OCI-LY7 (cell line): ENCODE data around the gene SERPING1. TPM values are rescaled to one million over a fixed set of nuclear protein-coding genes. Genes with fewer than 3 reads are reported as not detected.

Experiments used
- BruUV-seq: library from RNA; stranded (reverse); fragments of 400-500 nt; replicated peaks from 2 replicates; lab custom pipeline; 2021; lab: Mats Ljungman, UMichigan
- CTCF ChIA-PET: fragments of 300-600 bp; sonication (Branson Sonifier 250); formaldehyde crosslinking; loops from one replicate; lab custom pipeline; 2022; ENCODE audit warnings: antibody characterized with exemption; ENCODE audit not compliant: unreplicated experiment; lab: Charles Lee
- POLR2A ChIA-PET: fragments of 300-600 bp; sonication (Branson Sonifier 250); formaldehyde crosslinking; loops from one replicate; lab custom pipeline; 2022; ENCODE audit warnings: antibody characterized with exemption; lab: Charles Lee
- DNase-seq: peaks from one replicate; pipeline ENCODE4 v3.0.0-alpha.2; 2015; ENCODE audit warnings: low spot score
- H2AFZ ChIP-seq: fragments of 200-600 bp; sonication (generic), shearing (Covaris generic); 2 replicates; pipeline ENCODE4 v1.6.1; 2014; ENCODE audit warnings: mild to moderate bottlenecking, antibody characterized with exemption, low read length, moderate library complexity
- H3K27ac ChIP-seq: fragments of 200-600 bp; sonication (generic); 2 replicates; pipeline ENCODE4 v1.5.1; 2014; ENCODE audit warnings: mixed run types, low read depth, mild to moderate bottlenecking, moderate library complexity, low read length, inconsistent platforms; ENCODE audit not compliant: poor library complexity, severe bottlenecking
- H3K36me3 ChIP-seq: fragments of 200-600 bp; sonication (generic); 2 replicates; pipeline ENCODE4 v1.6.1; 2014; ENCODE audit warnings: mild to moderate bottlenecking, antibody characterized with exemption, low read length, moderate library complexity, mixed read lengths; ENCODE audit not compliant: insufficient read depth
- H3K4me1 ChIP-seq: fragments of 200-600 bp; sonication (generic); 2 replicates; pipeline ENCODE4 v1.5.1; 2014; ENCODE audit warnings: mild to moderate bottlenecking, low read length; ENCODE audit not compliant: insufficient read depth, poor library complexity, severe bottlenecking
- H3K4me2 ChIP-seq: fragments of 200-600 bp; sonication (generic); 2 replicates; pipeline ENCODE4 v1.6.1; 2014; ENCODE audit warnings: mild to moderate bottlenecking, low read length
- H3K4me3 ChIP-seq: fragments of 200-600 bp; sonication (generic); 2 replicates; pipeline ENCODE4 v1.5.1; 2014; ENCODE audit warnings: mild to moderate bottlenecking, low read depth, low read length; ENCODE audit not compliant: poor library complexity, severe bottlenecking
- H3K79me2 ChIP-seq: fragments of 200-600 bp; sonication (generic); 2 replicates; pipeline ENCODE4 v1.6.1; 2016; ENCODE audit warnings: low read depth, mild to moderate bottlenecking, low read length, moderate library complexity, mixed read lengths; ENCODE audit not compliant: insufficient read depth
- H3K9me2 ChIP-seq: fragments of 200-600 bp; sonication (generic); 2 replicates; pipeline ENCODE4 v1.6.1; 2016; ENCODE audit warnings: mild to moderate bottlenecking, low read length, mixed read lengths; ENCODE audit not compliant: insufficient read depth
- H3K9me3 ChIP-seq: fragments of 200-600 bp; sonication (generic); 2 replicates; pipeline ENCODE4 v1.6.1; 2014; ENCODE audit warnings: mild to moderate bottlenecking, mixed run types, low read length, mixed read lengths
- H4K20me1 ChIP-seq: fragments of 200-600 bp; sonication (generic); 2 replicates; pipeline ENCODE4 v1.6.1; 2014; ENCODE audit warnings: mild to moderate bottlenecking, antibody characterized with exemption, low read length, moderate library complexity, mixed read lengths; ENCODE audit not compliant: insufficient read depth
- EZH2phosphoT487 ChIP-seq: fragments of 200-600 bp; sonication (generic); IDR thresholded peaks from 2 replicates; pipeline ENCODE4 v1.6.1; 2018; ENCODE audit warnings: low read depth, borderline replicate concordance, mild to moderate bottlenecking, mixed run types, antibody characterized with exemption, low read length, moderate library complexity, mixed read lengths
- intact Hi-C: fragments of 100-400 bp; cut with micrococcal nuclease; formaldehyde crosslinking; loops from one replicate; pipeline ENCODE4 v1.10.0; 2022; ENCODE audit not compliant: unreplicated experiment
- total RNA-seq, 2 experiments: library from RNA; depleted of rRNA in 1 of 2; stranded (reverse); fragments of >200 nt in 1 of 2; shearing (Covaris generic) in 1 of 2; gene quantifications; 2 replicates each; pipeline ENCODE4 v1.2.3, GENCODE V29; 2014 to 2022
- TF ChIP-seq, protein P1 (sequence below): fragments of 200-600 bp; sonication (generic); conservative IDR thresholded peaks from 2 replicates; pipeline ENCODE4 v1.5.1; 2014; ENCODE audit warnings: mild to moderate bottlenecking, antibody characterized with exemption, low read length, moderate library complexity, mixed read lengths

The SERPING1 gene
- total RNA-seq, 2 experiments from 2014 or later, result not detected

GRCh38 chr11:57646194-57646798, 48.8 kb downstream of the SERPING1 start:
- no peak overlapping the region for H3K27ac ChIP-seq
- no peak overlapping the region for H3K4me3 ChIP-seq
- POLR2A ChIA-PET, result no interaction called here
- H3K36me3 ChIP-seq, result no peaks in the 10 kb centered on the region
- intact Hi-C loops, result loop anchor here (5.0 kb wide), 2 partner anchors 309 to 866 kb away; partner anchors contain the start of genes P2RX3 and SSRP1
- H3K4me1 ChIP-seq, result peaks cover 29% of the 10 kb centered on the region
- TF ChIP-seq, protein P1, sequence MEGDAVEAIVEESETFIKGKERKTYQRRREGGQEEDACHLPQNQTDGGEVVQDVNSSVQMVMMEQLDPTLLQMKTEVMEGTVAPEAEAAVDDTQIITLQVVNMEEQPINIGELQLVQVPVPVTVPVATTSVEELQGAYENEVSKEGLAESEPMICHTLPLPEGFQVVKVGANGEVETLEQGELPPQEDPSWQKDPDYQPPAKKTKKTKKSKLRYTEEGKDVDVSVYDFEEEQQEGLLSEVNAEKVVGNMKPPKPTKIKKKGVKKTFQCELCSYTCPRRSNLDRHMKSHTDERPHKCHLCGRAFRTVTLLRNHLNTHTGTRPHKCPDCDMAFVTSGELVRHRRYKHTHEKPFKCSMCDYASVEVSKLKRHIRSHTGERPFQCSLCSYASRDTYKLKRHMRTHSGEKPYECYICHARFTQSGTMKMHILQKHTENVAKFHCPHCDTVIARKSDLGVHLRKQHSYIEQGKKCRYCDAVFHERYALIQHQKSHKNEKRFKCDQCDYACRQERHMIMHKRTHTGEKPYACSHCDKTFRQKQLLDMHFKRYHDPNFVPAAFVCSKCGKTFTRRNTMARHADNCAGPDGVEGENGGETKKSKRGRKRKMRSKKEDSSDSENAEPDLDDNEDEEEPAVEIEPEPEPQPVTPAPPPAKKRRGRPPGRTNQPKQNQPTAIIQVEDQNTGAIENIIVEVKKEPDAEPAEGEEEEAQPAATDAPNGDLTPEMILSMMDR, result no peak
- no peak for TF ChIP-seq EZH2phosphoT487
- no peak overlapping the region for H3K4me2 ChIP-seq
- no peaks in the 10 kb centered on the region for H4K20me1 ChIP-seq
- no peak overlapping the region for H2AFZ ChIP-seq
- no peak for DNase-seq
- H3K9me2 ChIP-seq, result no peaks in the 10 kb centered on the region
- CTCF ChIA-PET, result no interaction called here
- BruUV-seq, result no TSS peak
- no peaks in the 10 kb centered on the region for H3K9me3 ChIP-seq
- H3K79me2 ChIP-seq, result no peaks in the 10 kb centered on the region

GRCh38 chr11:57646799-57647303, 49.4 kb downstream of the SERPING1 start:
- DNase-seq, result no peak
- intact Hi-C loops, result loop anchor here (5.0 kb wide), 2 partner anchors 310 to 865 kb away; partner anchors contain the start of genes P2RX3 and SSRP1
- BruUV-seq, result no TSS peak

More at GRCh38 chr11:57646799-57647303, 49.4 kb downstream of the SERPING1 start:
- Histone ChIP-seq H2AFZ (no peak overlapping the region), H3K9me2 (no peaks in the 10 kb centered on the region), H3K4me2 (no peak overlapping the region), H3K79me2 (no peaks in the 10 kb centered on the region), H4K20me1 (no peaks in the 10 kb centered on the region), H3K4me1 (peaks cover 27% of the 10 kb centered on the region), H3K27ac (no peak overlapping the region), H3K4me3 (no peak overlapping the region), H3K9me3 (no peaks in the 10 kb centered on the region), H3K36me3 (no peaks in the 10 kb centered on the region)
- ChIA-PET CTCF (no interaction called here), POLR2A (no interaction called here)
- no peak for TF ChIP-seq EZH2phosphoT487
- TF ChIP-seq, protein P1, result no peak
